ELR (cell line): ENCODE results near the gene OR2T2.
"Not testable (repeated sequence)": the region's sequence is repeated elsewhere in the genome, so short reads cannot be mapped to it uniquely, and the experiment has no call there.

Experiments
- DNase-seq: peaks from one replicate; pipeline ENCODE4 v3.0.0-alpha.2; 2015; ENCODE audit warnings: low read depth

Gene OR2T2

GRCh38 chr1:248450466-248451145 is 5.2 kb downstream of the OR2T2 start:
- not testable (repeated sequence) for DNase-seq

- not testable (repeated sequence) for DNase-seq
These were observed 8.2 kb downstream of the OR2T2 start for GRCh38 chr1:248453619-248454018.

- DNase-seq, result not testable (repeated sequence)
These were observed 9.6 kb downstream of the OR2T2 start for GRCh38 chr1:248455045-248455444.

- DNase-seq, result not testable (repeated sequence)
These were observed 11.2 kb downstream of the OR2T2 start for GRCh38 chr1:248456635-248457034.

- not testable (repeated sequence) for DNase-seq
These were observed 13.7 kb downstream of the OR2T2 start for GRCh38 chr1:248459117-248459516.

- DNase-seq, result no peak
These were observed 25.7 kb downstream of the OR2T2 start for GRCh38 chr1:248471154-248471553.

GRCh38 chr1:248472111-248472510 is 26.7 kb downstream of the OR2T2 start:
- not testable (repeated sequence) for DNase-seq

- not testable (repeated sequence) for DNase-seq
These were observed 27.6 kb downstream of the OR2T2 start, which contains the start of gene OR2T3 for GRCh38 chr1:248473051-248473450. OR2T3 (plus strand) TSS chr1:248473351; CDS start chr1:248473351, 0 bp downstream.

GRCh38 chr1:248475660-248476059 is 30.2 kb downstream of the OR2T2 start:
- DNase-seq, result not testable (repeated sequence)

GRCh38 chr1:248481686-248482579 is 36.5 kb downstream of the OR2T2 start:
- not testable (repeated sequence) for DNase-seq

- not testable (repeated sequence) for DNase-seq
These were observed 42.9 kb downstream of the OR2T2 start, which contains the start of gene OR2T5 for GRCh38 chr1:248488289-248488688. OR2T5 (plus strand) TSS chr1:248488589; CDS start chr1:248488589, 0 bp downstream.

GRCh38 chr1:248496661-248497060 is 51.2 kb downstream of the OR2T2 start:
- DNase-seq, result not testable (repeated sequence)

GRCh38 chr1:248500305-248501035 is 55.0 kb downstream of the OR2T2 start:
- DNase-seq, result not testable (repeated sequence)
